GM21717 (cell line): ENCODE data around the gene EBPL.
"Not testable (repeated sequence)": the region's sequence is repeated elsewhere in the genome, so short reads cannot be mapped to it uniquely, and the experiment has no call there.

Source experiments
- ATAC-seq: cut with Tn5 transposase; IDR thresholded peaks from one replicate; pipeline ENCODE4 v1.9.1; 2021; ENCODE audit warnings: mild to moderate bottlenecking, moderate library complexity; ENCODE audit not compliant: unreplicated experiment

EBPL gene

DNA sequence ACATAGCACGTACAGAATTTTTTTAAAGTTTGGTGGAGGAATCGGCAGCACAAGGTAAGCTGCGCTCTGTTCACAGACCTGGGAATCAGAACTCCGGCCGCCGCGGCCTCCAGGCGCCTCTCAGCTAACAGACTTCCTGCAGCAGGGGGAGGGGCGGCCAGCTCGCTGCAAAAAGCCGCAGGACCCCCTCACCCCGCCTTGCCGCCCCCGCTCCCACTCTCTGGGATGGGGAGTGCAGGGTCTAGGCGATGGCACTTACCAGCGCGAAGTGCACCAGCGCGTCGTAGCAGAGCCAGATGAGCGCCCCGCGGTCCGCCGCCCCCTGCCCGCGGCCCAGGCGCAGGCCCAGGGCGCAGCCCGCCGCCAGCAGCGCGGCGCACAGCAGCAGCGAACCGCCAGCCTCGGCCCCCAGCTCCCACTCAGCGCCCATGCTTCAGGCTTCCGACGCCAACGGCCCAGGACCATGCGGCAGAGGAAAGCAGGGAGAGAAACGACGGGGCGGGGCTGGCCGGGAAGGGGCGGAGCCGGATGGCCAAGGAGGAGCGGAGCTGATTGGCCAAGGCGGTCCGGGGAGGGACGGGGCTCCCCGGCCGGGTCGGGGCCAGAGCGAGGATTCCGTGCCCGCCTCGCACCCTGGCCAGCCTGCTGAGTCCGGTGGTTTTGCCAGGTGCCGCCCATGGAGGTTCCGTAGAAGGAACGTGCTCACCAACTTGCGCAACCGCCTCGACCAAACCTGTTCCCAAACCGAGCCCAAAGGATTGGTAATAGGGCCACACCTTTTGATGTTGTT, at the start of gene EBPL:
TSS of gene EBPL (minus strand) at position 492 of the 790 bp plus-strand sequence. CDS start at position 430, 62 bp downstream.
- peak; percentile 96 for ATAC-seq

DNA sequence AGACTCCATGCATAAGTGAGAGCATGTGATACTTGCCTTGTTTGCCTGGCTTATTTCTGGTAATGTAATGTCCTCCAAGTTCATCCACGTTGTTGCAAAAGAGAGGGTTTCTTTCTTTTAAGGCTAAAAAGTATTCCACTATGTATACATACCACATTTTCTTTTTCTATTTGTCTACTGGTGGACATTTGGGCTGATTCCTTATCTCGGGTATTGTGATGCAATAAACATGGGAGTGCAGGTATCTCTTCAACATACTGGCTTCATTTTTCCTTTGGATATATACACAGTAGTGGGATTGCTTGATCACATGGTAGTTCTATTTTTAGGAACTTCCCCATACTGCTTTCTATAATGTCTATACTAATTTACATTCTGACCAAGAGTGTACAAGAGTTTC, 49.6 kb upstream of the EBPL start:
- no peak for ATAC-seq

DNA sequence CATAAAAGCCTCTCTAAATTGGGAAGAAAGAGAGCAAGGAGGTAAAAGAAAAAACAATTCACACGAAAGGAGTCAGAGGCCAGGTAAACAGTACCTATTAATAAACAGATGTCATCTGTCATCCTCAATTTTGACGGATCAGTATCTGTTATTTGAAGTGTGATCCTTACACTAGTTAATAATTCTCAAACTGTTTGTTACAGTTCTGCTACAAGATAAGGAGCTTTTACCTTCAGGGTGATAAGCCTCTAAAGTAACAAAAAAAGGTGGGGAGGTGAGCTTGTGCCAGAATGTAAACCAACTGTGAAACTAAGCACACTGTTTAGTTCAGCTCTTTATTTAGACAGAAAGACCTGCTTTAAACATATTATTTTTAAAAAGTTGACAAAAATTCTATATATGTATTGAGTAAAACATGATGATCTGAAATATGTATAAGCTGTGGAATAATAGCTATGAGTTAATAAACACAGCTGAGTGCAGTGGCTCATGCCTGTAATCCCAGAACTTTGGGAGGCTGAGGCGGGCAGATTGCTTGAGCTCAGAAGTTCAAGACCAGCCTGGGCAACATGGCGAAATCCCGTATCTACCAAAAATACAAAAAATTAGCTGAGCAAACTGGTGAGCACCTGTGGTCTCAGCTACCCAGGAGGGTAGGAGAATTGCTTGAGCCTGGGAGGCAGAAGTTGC, 48.4 kb upstream of the EBPL start:
- no peak for ATAC-seq

DNA sequence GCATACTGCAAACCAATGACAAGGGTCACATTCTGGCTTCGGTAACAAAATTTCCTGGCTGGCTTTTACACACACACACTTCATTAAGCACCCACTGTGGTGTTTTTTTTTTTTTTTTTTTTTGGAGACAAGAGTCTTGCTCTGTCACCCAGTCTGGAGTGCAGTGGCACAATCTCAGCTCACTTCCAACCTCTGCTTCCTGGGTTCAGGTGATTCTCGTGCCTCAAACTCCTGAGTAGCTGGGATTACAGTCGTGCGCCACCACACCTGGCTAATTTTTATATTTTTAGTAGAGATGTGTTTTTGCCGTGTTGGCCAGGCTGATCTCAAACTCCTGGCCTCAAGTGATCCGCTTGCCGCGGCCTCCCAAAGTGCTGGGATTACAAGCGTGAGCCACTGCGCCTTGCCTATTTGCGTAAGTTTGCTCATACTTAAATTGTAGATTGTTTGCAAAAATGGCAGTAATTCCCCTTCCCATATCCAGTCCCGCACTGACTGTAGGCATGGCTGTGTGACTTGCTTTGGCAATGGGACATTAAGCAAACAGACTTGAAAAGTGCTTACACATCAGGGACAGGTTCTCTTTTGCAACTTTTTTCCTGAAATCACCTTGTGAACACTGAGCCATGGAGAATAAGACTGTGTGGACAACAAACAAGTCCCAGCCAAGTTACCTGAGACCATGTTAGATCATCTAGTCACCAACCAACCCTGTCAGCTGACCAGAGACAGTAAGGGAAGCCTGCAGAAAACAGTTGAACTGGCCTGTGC, 42.1 kb upstream of the EBPL start:
- ATAC-seq: no peak

DNA sequence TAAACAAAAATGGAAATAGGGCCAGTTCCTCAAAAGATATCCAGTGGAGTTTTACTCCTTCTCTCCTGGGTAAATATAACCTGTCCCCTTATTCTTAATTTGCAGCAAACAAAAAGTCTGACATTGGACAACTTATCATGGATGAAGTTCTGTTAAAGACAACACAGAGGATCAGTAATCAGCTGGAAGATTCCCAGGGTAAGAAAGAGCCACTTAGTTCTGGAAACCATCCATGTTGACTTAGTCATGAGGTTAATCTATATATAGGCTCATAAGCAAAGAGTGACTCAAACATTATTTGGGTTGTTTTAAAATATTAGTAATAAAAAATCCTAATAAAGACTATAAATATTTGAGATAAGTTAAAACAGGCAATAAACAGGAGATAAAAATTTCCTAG, 40.5 kb upstream of the EBPL start:
- no peak for ATAC-seq

DNA sequence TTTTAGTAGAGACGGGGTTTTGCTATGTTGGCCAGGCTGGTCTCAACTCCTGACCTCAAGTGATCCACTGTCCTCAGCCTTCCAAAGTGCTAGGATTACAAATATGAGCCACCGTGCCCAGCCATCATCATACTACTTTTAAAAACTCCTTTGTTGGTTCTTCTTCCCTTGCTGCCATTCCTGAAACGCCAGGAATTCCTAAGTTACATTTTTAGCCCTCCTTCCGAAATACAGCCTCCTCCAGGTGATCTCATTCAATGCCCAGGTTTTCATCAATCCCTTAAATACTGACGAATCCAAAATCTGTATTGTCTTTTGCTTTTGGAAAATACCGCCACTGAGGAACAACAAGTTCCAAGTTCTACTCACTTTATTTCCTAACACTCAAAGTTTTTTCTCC, 25.3 kb upstream of the EBPL start:
- ATAC-seq: no peak

DNA sequence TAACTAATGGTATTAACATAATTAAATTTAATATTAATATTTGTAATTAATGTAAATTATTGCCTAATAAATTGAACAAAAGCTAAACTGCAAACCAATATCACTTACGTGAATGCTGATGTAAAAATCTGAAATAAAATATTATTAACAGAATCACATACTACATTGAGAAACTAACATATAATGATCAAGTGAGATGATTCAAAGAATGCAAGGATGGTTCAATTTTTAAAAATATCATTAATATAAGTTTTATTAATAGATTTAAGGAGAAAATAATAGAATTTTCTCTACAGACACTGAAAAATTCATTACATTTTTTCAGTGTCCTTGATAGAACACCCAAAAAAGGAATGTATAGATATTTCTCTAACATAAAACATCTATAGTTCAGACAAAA, 23.5 kb upstream of the EBPL start:
- ATAC-seq: no peak

DNA sequence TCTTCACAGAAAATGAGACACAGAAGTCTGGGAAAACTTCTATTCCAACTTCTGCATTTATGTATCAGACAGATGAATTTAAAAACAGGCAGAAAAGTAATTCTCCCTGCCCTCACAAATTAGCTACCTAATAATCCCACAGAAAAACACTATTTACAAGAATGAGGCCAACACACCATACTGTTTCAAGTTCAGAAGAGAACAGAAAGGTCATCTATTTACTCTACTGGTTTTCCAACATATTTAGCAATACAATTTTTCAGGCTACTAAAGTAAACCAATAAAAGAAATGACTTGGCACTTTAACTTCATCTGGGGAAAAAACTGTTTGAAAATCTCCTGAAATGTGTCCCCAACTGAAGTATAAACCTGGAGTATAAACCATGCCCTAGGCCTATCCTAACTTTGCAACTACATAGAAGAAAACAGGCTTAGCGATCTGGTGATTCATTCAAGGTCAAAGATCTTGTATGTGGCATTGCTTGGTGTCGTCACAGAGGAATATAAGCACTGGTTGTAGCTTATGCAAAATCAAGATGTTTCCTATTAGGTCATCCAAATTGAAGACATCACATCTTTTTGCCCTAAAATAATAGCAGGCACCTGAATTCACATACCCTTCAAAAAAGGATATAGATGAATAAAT, 20.1 kb upstream of the EBPL start:
- ATAC-seq: no peak

DNA sequence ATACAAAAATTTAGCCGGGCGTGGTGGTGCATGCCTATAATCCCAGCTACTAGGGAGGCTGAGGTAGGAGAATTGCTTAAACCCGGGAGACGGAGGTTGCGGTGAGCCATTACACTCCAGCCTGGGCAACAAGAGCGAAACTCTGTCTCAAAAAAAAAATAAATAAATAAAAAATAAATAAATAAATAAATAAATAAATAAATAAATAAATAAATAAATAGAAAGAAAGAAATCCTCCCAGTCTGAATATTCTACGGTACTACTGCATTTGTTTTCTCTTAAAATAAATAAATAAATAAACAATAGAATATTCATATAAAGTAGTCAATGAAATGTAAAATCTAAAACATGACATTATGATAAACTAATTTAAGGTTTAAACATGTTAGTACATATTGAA, 13.0 kb upstream of the EBPL start:
- not testable (repeated sequence) for ATAC-seq

DNA sequence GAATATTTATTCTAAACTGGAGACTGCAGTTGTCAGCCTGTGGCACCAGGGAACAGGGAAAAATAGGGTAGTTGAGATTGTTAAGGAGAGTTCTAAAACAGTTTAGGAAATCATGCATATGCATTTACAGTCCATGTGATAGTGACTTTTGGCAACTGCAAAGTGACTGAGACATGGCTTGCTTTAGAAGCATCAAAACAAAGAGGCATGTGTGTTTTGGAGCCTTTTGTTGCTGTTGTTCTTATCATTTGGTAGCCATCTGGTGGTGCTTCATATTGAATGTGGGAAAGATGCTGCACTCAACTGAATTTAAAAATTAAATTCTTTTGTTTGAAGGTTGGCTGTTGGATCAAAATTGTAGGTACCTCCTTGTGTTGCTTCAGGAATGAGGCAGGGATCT, 10.2 kb upstream of the EBPL start:
- ATAC-seq: no peak

DNA sequence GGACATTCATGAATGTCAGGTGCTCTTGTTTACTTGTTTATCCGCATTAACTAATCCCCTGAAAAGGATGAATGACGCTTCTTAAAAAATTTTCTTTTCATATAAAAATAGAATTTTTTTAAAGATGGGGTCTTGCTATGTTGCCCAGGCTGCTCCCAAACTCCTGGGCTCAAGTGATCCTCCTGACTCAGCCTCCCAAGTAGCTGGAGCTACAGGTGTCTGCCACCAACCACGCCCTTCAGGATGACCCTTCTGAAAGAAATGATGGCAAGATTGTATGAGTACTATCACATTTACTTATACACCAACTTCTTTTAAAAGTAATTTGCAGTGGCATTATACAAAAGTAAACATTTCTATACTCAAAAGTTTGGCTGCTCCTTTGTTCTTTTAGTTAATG, 6.2 kb upstream of the EBPL start:
- ATAC-seq: no peak

DNA sequence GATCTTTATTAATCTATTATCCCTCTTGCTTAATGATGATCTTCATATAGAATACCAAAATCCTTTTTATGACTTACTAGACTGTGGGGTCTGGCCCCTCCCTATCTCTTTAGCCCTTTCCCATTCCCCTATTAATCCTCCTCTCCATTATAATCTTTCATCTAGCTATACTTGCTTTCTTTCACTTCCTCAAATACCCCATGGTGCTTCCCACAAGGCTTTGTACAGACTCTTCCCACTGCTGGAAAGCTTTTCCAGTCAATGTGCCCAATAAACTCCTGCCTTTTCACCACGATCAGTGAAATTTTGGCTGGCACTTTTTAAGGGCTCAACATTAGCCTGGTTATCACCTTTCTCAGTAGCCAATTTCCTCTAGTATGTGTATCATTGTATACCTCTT, 3.2 kb upstream of the EBPL start:
- no peak for ATAC-seq

DNA sequence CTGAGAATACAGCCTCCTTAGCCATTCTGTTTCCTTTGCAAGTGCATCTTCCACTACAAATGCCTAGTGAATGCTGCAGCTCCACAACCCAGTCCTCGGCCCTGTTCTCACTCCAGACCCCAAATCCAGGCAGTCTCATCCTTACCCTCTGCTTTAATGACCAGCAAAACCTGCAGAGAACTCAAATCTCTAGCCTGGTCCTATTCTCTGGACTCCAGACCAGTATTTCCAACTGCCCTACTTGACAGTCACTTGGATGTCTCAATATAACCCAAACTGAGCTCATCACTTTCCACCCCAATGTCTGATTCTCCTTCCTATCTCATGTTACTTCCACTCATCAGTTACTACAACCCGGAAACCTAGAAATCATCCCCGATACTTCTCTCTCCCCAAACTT, 2.6 kb upstream of the EBPL start:
- ATAC-seq: no peak

DNA sequence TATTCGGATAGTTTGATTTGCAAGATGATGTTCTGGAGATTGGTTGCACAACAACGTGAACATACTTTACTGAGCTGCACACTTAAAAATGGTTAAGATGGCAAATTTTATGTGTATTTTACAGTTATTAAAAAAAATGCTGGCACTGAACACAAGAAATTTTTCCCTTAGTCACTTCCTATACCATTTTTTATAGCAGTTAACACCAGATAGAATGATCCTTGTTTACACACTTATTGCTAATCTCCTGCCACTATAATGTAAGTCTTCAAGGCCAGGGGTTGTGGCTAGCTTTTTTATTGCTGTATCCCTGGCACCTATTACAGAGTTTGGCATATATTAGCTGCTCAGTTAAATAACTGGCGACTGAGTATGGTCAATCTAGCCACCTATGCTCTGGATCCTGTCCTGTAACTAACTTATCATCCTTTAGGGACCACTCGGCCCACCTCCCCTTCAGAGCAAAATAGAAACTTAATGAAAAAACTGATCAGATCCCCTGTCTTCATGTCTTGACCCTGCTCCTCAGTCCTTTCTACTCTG, 2.0 kb upstream of the EBPL start:
- ATAC-seq: no peak

DNA sequence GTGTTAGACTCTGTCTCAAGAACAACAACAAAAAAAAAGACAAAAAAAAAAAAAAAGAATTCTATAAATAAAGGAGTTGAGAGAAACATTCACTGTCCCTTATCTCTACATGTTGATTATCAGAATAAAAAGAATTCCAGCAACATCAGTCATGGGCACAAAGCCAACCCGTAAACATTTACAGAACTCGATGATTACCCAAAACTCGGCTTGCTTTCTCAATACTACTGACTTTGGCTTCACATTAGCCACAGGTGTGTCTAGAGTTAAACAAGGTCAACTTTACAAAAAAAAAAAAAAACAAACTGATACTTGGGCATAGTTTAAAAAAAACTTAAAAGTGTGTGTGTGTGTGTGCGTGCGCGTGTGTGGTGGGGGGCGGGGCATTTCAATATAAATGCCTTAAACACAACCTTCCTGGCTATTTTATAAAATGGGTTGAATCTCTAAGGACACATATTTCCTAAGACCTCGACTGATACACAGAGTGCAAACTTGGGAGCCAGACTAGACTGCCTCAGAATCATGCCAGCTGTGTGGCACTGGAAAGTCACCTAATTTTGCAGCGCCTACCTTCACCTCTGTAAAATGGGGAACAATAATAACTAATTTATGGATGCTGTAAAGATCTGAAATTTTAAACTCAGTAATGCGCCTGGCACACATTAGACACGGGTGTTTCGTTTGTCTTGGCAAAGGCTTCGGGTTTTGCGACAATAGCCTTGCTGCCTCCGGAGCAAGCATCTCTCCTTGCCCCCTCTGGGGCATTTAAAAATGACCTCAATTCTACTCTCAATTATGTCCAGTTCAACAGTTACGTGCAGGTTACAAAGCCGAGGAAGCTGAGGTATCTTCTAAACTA, 922 bp downstream of the EBPL start:
- ATAC-seq: peak; percentile 22

DNA sequence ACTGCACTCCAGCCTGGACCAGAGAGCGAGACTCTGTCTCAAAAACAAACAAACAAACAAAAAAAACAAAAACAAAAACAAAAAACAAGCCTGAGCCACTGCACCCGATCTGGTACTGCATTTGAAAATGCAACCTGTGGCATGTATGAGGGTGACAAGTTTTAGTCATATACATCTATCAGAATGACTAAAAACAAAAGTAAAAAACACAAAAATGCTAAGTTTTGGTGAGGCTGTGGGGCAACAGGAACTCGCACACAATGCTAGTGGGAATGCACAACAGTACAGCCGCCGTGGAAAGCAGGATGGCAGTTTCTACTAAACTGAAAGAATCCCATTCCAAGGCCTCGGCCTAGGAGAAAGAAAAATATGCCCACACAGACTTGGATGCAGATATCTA, 7.8 kb downstream of the EBPL start:
- no peak for ATAC-seq

DNA sequence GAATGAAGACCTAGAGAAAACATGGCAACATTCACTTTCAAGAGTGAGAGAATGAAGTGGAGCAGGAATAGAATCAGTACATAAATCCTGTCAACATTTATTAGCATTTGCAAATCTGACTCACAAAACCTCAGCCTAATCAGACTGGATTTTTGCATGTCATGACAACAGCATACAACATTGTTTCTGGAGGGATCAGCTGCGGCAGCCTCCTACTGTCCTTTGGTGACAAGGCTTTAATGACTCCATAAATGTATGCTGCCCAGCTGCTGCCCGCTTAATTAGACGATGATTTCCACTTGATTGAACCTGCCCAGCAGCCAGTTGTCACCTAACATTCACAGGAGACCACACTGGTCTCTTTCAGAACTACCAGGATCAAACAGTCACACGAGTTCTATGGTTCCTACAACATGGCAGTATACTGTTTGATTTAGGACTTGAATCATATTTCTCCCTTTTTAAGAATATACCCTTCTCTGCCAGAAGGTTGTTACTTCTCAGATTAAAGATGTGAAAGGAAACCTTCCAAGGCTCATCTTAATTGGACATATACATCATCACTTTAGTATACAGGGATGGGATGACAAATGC, 9.3 kb downstream of the EBPL start:
- no peak for ATAC-seq

DNA sequence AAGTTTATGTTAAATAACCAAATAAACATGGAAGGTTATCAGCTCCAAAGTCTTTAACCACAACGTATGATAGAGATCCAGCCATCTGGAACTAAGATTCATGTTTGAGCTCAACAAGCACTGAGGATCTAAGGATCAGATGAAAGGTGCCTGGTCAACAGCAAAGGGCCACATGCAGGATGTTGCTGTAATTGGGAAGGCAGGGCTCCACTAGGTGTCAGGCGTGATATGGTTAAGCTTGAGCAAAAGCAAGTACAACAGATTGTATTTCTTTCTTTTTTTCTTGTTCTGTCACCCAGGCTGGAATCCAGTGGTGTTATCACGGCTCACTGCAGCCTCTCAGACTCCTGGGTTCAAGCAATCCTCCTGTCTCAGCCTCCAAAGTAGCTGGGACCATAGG, 12.0 kb downstream of the EBPL start:
- no peak for ATAC-seq

DNA sequence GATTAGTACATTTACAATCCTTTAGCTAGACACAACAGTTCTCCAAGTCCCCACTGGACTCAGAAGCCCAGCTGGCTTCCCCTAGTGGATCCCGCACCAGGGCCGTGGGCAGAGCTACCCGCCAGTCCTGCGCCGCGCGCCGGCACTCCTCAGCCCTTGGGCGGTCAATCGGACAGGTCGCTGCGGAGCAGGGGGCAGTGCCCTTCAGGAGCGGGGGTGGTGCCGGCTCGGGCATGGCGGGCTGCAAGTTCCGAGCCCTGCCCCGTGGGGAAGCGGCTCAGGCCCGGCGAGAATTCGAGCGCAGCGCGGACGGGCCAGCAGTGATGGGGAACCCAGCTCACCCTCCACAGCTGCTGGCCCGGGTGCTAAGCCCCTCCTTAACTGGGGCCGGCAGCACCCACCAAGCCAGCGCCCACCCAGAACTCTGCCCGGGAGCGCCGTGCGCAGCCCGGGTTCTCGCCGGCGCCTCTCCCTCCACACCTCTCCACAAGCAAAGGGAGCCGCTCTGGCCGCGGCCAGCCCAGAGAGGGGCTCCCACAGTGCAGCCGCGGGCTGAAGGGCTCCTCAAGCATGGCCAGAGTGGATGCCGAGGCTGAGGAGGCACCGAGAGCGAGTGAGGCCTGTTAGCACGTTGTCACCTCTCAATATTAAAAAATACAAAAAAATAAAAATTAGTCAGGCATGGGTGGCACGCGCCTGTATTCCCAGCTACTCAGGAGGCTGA, 12.9 kb downstream of the EBPL start:
- no peak for ATAC-seq
